ENCODE results near the gene PDE3A.

PDE3A gene

DNA sequence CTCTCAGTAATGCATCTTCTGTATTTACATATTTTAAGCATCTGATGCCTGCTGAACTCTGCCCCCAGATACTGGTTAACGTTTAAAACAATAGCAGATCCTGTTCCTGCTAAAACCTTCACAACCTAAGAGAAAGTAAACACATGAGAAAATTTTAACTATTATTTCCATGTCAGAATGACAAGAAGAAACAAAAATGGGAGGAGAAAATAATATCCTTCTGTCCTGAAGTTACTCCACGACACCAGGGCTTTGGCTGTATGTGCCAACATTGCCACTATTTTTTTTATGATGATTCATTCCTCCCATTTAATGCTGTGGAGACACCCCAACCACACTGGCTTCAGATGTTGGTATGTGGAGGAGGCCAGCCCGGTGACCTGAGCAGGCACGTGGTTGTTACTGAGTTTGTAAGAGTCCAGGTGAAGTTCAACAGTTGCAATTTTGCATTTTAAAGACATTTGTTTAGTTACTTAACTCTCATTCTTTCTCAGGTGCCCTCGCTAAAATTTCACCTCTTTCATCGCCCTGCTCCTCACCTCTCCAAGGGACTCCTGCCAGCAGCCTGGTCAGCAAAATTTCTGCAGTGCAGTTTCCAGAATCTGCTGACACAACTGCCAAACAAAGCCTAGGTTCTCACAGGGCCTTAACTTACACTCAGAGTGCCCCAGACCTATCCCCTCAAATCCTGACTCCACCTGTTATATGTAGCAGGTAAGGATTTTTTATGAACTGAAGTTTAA lies 261.2 kb downstream of the PDE3A start:
- Histone ChIP-seq H3K36me3 (ENCODE audit: control insufficient read depth, insufficient read depth, low read length) (no peaks in the 10 kb centered on the region), H3K9me3 (ENCODE audit: control insufficient read depth, insufficient read depth, low read depth, low read length) (no peaks in the 10 kb centered on the region), H3K4me1 (ENCODE audit: control insufficient read depth, insufficient read depth, low read length) (peaks cover 22% of the 10 kb centered on the region), H3K27me3 (ENCODE audit: control insufficient read depth, insufficient read depth, low read length) (no peaks in the 10 kb centered on the region), H3K9ac (ENCODE audit: low read length) (no peak overlapping the region), H3K4me3 (ENCODE audit: low read depth, low read length) (no peak overlapping the region; the same call in 1 of the 2 replicates), H3K27ac (ENCODE audit: low read depth, low read length) (no peak overlapping the region)

DNA sequence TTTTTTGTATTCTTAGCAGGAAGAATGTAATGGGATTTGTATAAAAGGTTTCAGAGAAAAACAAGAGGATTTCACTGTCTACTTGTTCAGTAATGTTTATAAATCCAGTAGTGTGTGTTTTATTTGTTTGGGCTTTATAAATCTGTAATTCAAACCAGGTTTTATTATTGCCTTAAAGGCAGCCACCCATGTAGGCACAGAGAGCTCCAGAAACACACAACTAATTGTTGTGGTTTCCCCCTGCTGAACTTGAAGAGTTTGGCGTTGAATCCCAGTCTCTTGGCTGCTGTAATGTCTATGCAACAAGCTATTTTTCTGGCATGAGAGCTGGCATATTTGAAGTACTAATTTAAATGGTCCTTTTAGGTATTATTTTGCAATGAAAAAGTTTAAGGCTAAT lies 263.4 kb downstream of the PDE3A start:
- Histone ChIP-seq H3K9ac (ENCODE audit: low read length) (no peak overlapping the region), H3K27me3 (ENCODE audit: control insufficient read depth, insufficient read depth, low read length) (no peaks in the 10 kb centered on the region), H3K4me3 (ENCODE audit: low read depth, low read length) (no peak overlapping the region), H3K4me1 (ENCODE audit: control insufficient read depth, insufficient read depth, low read length) (peaks cover 22% of the 10 kb centered on the region), H3K36me3 (ENCODE audit: control insufficient read depth, insufficient read depth, low read length) (no peaks in the 10 kb centered on the region), H3K27ac (ENCODE audit: low read depth, low read length) (no peak overlapping the region), H3K9me3 (ENCODE audit: control insufficient read depth, insufficient read depth, low read depth, low read length) (no peaks in the 10 kb centered on the region)

DNA sequence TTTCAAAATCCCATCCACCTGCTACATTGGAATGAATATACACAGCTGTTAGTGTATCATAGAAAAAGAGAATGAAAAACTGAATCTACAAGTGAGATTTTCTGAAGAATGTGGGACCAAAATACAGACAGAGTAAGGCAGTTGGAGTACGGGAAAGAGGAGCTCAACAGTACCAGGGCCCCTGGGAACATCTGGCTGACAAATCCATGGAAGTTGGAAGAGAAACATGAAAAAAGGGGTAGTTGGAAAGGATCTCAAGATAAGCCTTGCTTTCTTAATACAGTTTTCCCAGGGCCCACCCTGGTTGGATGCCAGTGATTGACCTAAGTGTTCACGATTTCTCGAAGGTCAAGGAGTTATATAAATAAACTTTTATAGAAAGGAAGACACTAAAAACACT lies 272.8 kb downstream of the PDE3A start:
- Histone ChIP-seq H3K4me3 (ENCODE audit: low read depth, low read length) (no peak overlapping the region), H3K27me3 (ENCODE audit: control insufficient read depth, insufficient read depth, low read length) (no peaks in the 10 kb centered on the region), H3K4me1 (ENCODE audit: control insufficient read depth, insufficient read depth, low read length) (no peaks in the 10 kb centered on the region), H3K9ac (ENCODE audit: low read length) (no peak overlapping the region), H3K27ac (ENCODE audit: low read depth, low read length) (no peak overlapping the region), H3K9me3 (ENCODE audit: control insufficient read depth, insufficient read depth, low read depth, low read length) (no peaks in the 10 kb centered on the region), H3K36me3 (ENCODE audit: control insufficient read depth, insufficient read depth, low read length) (no peaks in the 10 kb centered on the region)

DNA sequence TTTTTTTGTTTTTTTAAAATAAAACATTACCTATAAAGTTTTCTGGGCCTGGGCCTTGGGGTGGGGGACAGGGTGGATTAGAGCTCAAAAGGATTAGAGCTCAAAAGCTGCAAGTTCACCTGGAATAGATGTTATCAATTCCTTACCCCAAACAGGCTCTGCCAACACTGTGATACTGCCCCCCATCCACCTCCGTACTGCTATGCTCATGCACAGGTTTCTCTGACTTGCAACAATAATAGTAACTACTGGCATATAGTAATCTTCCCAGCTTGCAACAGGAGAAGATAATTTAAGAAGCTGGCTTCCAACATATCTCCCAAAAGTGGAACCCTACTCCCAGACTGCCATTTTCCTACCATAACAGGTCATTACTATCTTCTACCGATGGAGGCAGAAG lies 275.5 kb downstream of the PDE3A start:
- H3K4me3 ChIP-seq (ENCODE audit: low read depth, low read length), result no peak overlapping the region
- no peaks in the 10 kb centered on the region for H3K27me3 ChIP-seq (ENCODE audit: control insufficient read depth, insufficient read depth, low read length)
- no peak overlapping the region for H3K9ac ChIP-seq (ENCODE audit: low read length)
- no peak overlapping the region for H3K27ac ChIP-seq (ENCODE audit: low read depth, low read length)
- H3K4me1 ChIP-seq (ENCODE audit: control insufficient read depth, insufficient read depth, low read length), result no peaks in the 10 kb centered on the region
- H3K9me3 ChIP-seq (ENCODE audit: control insufficient read depth, insufficient read depth, low read depth, low read length), result no peaks in the 10 kb centered on the region
- no peaks in the 10 kb centered on the region for H3K36me3 ChIP-seq (ENCODE audit: control insufficient read depth, insufficient read depth, low read length)

DNA sequence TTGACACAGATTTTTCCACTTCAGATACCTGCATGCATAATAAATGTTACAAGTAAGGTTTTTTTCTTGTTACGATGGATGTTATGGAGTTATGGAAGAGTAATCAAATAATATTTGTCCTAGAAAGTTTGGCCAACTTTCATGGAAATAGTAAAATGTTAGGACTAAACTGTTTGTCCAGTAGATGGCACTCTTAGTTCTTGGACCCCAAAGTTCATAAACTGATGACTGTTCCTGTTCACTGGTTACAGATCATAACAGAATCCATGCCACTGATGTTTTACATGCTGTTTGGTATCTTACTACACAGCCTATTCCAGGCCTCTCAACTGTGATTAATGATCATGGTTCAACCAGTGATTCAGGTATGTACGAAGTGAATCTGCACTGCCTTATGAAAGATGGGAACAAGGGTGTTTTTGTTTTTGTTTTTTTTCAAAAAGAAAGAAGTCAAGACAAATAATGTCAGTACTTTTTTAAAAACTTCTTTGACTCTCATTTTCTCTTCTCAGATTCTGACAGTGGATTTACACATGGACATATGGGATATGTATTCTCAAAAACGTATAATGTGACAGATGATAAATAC lies 278.0 kb downstream of the PDE3A start:
- no peak overlapping the region for H3K27ac ChIP-seq (ENCODE audit: low read depth, low read length)
- no peaks in the 10 kb centered on the region for H3K27me3 ChIP-seq (ENCODE audit: control insufficient read depth, insufficient read depth, low read length)
- H3K4me1 ChIP-seq (ENCODE audit: control insufficient read depth, insufficient read depth, low read length), result no peaks in the 10 kb centered on the region
- H3K9me3 ChIP-seq (ENCODE audit: control insufficient read depth, insufficient read depth, low read depth, low read length), result no peaks in the 10 kb centered on the region
- H3K9ac ChIP-seq (ENCODE audit: low read length), result no peak overlapping the region
- H3K36me3 ChIP-seq (ENCODE audit: control insufficient read depth, insufficient read depth, low read length), result no peaks in the 10 kb centered on the region
- H3K4me3 ChIP-seq (ENCODE audit: low read depth, low read length), result no peak overlapping the region

DNA sequence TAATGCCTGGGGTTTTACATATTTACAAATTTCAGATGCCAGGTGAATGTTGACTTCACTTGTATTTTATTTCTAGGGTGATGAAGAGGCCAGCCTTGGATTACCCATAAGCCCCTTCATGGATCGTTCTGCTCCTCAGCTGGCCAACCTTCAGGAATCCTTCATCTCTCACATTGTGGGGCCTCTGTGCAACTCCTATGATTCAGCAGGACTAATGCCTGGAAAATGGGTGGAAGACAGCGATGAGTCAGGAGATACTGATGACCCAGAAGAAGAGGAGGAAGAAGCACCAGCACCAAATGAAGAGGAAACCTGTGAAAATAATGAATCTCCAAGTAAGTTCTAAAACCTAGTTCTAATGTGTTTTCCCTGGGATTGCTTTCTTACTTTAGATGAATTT lies 285.5 kb downstream of the PDE3A start:
- no peaks in the 10 kb centered on the region for H3K27me3 ChIP-seq (ENCODE audit: control insufficient read depth, insufficient read depth, low read length)

DNA sequence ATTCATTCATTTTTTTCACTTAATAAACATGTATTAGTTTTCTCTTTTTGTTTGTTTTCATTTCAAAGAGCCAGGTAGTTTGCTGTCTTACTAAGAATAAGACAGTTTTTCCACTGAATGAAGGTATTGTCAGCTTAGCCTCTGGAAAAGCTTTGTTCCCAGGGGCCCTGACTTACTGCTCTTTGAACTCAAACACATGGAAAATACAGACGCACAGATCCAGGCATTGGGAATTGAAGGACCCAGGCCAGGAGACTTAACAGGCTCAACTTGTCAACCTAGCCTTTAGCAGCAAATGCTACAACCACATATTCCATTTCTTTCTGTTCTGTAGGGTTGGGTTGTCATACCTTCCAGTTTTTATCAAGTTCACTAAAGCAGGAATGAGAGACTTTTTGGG lies 288.3 kb downstream of the PDE3A start:
- Histone ChIP-seq H3K4me1 (ENCODE audit: control insufficient read depth, insufficient read depth, low read length) (no peaks in the 10 kb centered on the region), H3K4me3 (ENCODE audit: low read depth, low read length) (no peak overlapping the region), H3K27ac (ENCODE audit: low read depth, low read length) (no peak overlapping the region), H3K9ac (ENCODE audit: low read length) (no peak overlapping the region), H3K27me3 (ENCODE audit: control insufficient read depth, insufficient read depth, low read length) (no peaks in the 10 kb centered on the region), H3K36me3 (ENCODE audit: control insufficient read depth, insufficient read depth, low read length) (no peaks in the 10 kb centered on the region), H3K9me3 (ENCODE audit: control insufficient read depth, insufficient read depth, low read depth, low read length) (peaks cover 21% of the 10 kb centered on the region)

More for the DNA sequence above, 285.5 kb downstream of the PDE3A start:
- Histone ChIP-seq H3K36me3 (ENCODE audit: control insufficient read depth, insufficient read depth, low read length) (no peaks in the 10 kb centered on the region), H3K9ac (ENCODE audit: low read length) (no peak overlapping the region), H3K4me1 (ENCODE audit: control insufficient read depth, insufficient read depth, low read length) (no peaks in the 10 kb centered on the region), H3K4me3 (ENCODE audit: low read depth, low read length) (no peak overlapping the region), H3K27ac (ENCODE audit: low read depth, low read length) (no peak overlapping the region), H3K9me3 (ENCODE audit: control insufficient read depth, insufficient read depth, low read depth, low read length) (no peaks in the 10 kb centered on the region)

DNA sequence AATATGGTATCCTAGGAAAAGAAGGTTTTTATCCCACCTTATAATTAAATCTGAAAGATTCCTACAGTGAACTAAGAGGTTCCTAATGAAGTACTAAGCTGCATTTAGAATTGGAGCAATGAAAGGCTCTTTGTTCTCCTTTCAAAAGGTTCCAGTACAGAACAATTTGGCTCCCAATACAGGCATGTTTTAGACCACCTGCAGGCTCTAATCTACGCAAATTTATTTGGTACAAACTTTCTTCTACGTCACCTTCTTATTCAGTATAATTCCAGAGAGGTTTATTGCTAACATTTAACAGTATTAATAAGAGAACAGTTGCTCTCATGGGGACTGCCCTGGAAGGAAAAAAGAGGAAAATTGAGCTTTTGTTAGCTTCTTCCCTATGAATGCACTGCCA lies 289.2 kb downstream of the PDE3A start:
- H3K4me3 ChIP-seq (ENCODE audit: low read depth, low read length), result no peak overlapping the region
- H3K9me3 ChIP-seq (ENCODE audit: control insufficient read depth, insufficient read depth, low read depth, low read length), result peaks cover 30% of the 10 kb centered on the region
- H3K27me3 ChIP-seq (ENCODE audit: control insufficient read depth, insufficient read depth, low read length), result no peaks in the 10 kb centered on the region
- H3K27ac ChIP-seq (ENCODE audit: low read depth, low read length), result no peak overlapping the region
- H3K4me1 ChIP-seq (ENCODE audit: control insufficient read depth, insufficient read depth, low read length), result no peaks in the 10 kb centered on the region
- no peaks in the 10 kb centered on the region for H3K36me3 ChIP-seq (ENCODE audit: control insufficient read depth, insufficient read depth, low read length)
- H3K9ac ChIP-seq (ENCODE audit: low read length), result no peak overlapping the region

DNA sequence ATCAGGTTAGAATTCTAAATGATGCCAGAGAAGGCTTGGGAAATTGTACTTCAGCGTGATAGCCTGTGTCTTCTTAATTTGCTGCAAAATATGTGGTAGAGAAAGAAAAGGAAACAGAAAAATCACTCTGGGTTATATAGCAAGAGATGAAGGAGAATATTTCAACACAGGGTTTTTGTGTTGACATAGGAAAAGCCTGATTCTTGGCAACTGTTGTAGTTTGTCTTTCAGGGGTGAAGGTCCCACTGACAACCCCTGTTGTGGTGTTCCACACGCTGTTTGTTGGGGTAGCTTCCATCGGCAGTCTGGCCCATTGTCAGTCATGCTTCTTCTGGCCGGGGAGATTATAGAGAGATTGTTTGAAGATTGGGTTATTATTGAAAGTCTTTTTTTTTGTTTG lies 313.0 kb downstream of the PDE3A start:
- Histone ChIP-seq H3K4me3 (ENCODE audit: low read depth, low read length) (no peak overlapping the region), H3K4me1 (ENCODE audit: control insufficient read depth, insufficient read depth, low read length) (no peaks in the 10 kb centered on the region), H3K36me3 (ENCODE audit: control insufficient read depth, insufficient read depth, low read length) (no peaks in the 10 kb centered on the region), H3K9ac (ENCODE audit: low read length) (no peak overlapping the region), H3K27me3 (ENCODE audit: control insufficient read depth, insufficient read depth, low read length) (no peaks in the 10 kb centered on the region), H3K27ac (ENCODE audit: low read depth, low read length) (no peak overlapping the region), H3K9me3 (ENCODE audit: control insufficient read depth, insufficient read depth, low read depth, low read length) (no peaks in the 10 kb centered on the region)

DNA sequence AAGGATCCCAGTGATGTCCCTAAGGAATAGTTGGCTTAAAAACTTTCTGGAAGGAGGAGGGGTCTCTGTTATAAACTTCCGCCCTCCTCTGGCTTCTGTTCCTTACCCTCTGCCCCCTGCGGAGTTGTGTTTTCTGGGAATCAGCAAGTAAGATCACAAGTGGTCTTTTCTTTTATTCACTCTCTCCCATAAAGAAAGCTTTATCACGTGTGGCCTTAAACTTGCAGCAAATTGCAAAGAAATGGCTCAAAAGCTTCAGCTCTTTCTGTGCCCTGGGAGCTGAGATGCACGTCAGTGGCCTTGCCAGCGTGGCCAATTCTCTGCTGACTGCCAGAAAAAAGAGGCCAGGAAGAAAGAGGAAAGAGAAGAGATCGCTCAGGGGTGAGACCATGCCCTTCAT lies 326.9 kb downstream of the PDE3A start, which contains the start of gene SLCO1C1:
TSS of gene SLCO1C1 (plus strand) at position 101 of the 400 bp plus-strand sequence. CDS start 4,245 bp downstream, outside the sequence.
- Histone ChIP-seq H3K4me3 (ENCODE audit: low read depth, low read length) (peak within 1 kb of the TSS; percentile 14; the same call in 1 of the 2 replicates), H3K9ac (ENCODE audit: low read length) (no peak within 1 kb of the TSS), H3K36me3 (ENCODE audit: control insufficient read depth, insufficient read depth, low read length) (no peaks in the 10 kb centered on the region), H3K27me3 (ENCODE audit: control insufficient read depth, insufficient read depth, low read length) (no peaks in the 10 kb centered on the region), H3K27ac (ENCODE audit: low read depth, low read length) (no peak within 1 kb of the TSS), H3K9me3 (ENCODE audit: control insufficient read depth, insufficient read depth, low read depth, low read length) (no peaks in the 10 kb centered on the region), H3K4me1 (ENCODE audit: control insufficient read depth, insufficient read depth, low read length) (peaks cover 18% of the 10 kb centered on the region)

DNA sequence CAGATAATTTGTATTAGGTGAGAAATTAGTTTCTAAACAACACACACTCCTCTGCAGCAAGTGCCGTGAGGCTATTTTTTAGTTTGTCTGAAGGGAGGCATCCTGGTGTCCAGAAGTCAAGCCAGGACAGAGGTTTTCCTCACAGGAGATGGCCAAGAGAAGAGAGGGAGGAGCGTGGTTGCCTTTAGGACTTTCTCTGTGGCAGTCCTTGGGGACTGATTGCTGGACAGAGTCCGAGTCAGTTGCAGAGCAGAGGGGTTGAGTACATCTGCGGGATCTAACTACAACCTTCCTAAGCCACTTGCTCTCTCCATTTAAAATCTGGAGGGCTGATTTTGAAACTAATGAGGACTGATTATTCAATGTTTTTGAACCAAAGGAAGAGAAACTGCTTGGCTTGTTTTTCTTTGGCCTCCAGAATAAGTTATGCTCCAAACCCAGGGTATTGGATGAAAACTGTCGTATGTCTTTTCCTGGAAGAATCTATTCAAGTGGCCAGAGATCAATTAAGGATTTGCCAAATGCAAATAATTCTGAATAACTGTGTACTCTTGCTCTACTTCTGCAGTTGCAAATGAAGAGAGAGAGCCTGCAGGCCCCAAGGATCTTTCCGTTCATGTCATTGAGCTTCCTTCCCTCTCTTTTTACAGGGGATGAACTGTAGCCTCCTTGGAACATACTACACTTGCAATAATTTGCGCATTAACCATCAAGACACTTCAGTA lies 328.0 kb downstream of the PDE3A start:
- no peaks in the 10 kb centered on the region for H3K27me3 ChIP-seq (ENCODE audit: control insufficient read depth, insufficient read depth, low read length)
- H3K9me3 ChIP-seq (ENCODE audit: control insufficient read depth, insufficient read depth, low read depth, low read length), result no peaks in the 10 kb centered on the region
- no peaks in the 10 kb centered on the region for H3K36me3 ChIP-seq (ENCODE audit: control insufficient read depth, insufficient read depth, low read length)
- H3K27ac ChIP-seq (ENCODE audit: low read depth, low read length), result no peak overlapping the region
- no peak overlapping the region for H3K9ac ChIP-seq (ENCODE audit: low read length)
- peaks cover 18% of the 10 kb centered on the region for H3K4me1 ChIP-seq (ENCODE audit: control insufficient read depth, insufficient read depth, low read length)
- no peak overlapping the region for H3K4me3 ChIP-seq (ENCODE audit: low read depth, low read length)
